ENCODE results near the gene DPY30.
A peak's percentile ranks its signal among the peaks of the same experiment; 100 is the strongest.

The DPY30 gene

GRCh38 chr2:32009516-32010256 is 29.9 kb downstream of the DPY30 start:
- DNase-seq (ENCODE audit: low read depth), result peak; percentile 21

GRCh38 chr2:32008805-32009515 is 30.6 kb downstream of the DPY30 start:
- no peak for DNase-seq (ENCODE audit: low read depth)

GRCh38 chr2:32007121-32007391 is 32.5 kb downstream of the DPY30 start:
- no peak for DNase-seq (ENCODE audit: low read depth)

GRCh38 chr2:32005371-32005976 is 34.1 kb downstream of the DPY30 start:
- DNase-seq (ENCODE audit: low read depth), result no peak

GRCh38 chr2:32003791-32004190 is 35.8 kb downstream of the DPY30 start:
- no peak for DNase-seq (ENCODE audit: low read depth)

- no peak for DNase-seq (ENCODE audit: low read depth)
Measured at GRCh38 chr2:32002406-32002805, 37.2 kb downstream of the DPY30 start.

- DNase-seq (ENCODE audit: low read depth), result no peak
Measured at GRCh38 chr2:31999438-31999837, 40.2 kb downstream of the DPY30 start.

- DNase-seq (ENCODE audit: low read depth), result no peak
Measured at GRCh38 chr2:31998731-31999383, 40.7 kb downstream of the DPY30 start.

- DNase-seq (ENCODE audit: low read depth), result no peak
Measured at GRCh38 chr2:31997653-31998052, 42.0 kb downstream of the DPY30 start.

GRCh38 chr2:31996571-31997150 is 42.9 kb downstream of the DPY30 start:
- no peak for DNase-seq (ENCODE audit: low read depth)

GRCh38 chr2:31992934-31993333 is 46.7 kb downstream of the DPY30 start:
- no peak for DNase-seq (ENCODE audit: low read depth)

- no peak for DNase-seq (ENCODE audit: low read depth)
Measured at GRCh38 chr2:31992025-31992579, 47.5 kb downstream of the DPY30 start.

GRCh38 chr2:31989946-31990345 is 49.7 kb downstream of the DPY30 start:
- no peak for DNase-seq (ENCODE audit: low read depth)

- no peak for DNase-seq (ENCODE audit: low read depth)
Measured at GRCh38 chr2:31987454-31988220, 52.0 kb downstream of the DPY30 start.

GRCh38 chr2:31986906-31987305 is 52.7 kb downstream of the DPY30 start:
- no peak for DNase-seq (ENCODE audit: low read depth)

- no peak for DNase-seq (ENCODE audit: low read depth)
Measured at GRCh38 chr2:31983762-31984467, 55.7 kb downstream of the DPY30 start.

- DNase-seq (ENCODE audit: low read depth), result no peak
Measured at GRCh38 chr2:31980674-31981356, 58.8 kb downstream of the DPY30 start.

- DNase-seq (ENCODE audit: low read depth), result no peak
Measured at GRCh38 chr2:31979956-31980355, 59.6 kb downstream of the DPY30 start.

GRCh38 chr2:31979018-31979417 is 60.6 kb downstream of the DPY30 start:
- DNase-seq (ENCODE audit: low read depth), result no peak

- DNase-seq (ENCODE audit: low read depth), result no peak
Measured at GRCh38 chr2:31978436-31978835, 61.2 kb downstream of the DPY30 start.

All from activated T-helper 1 cell treated with Interleukin-2 at 50 U/mL for 16 hours (primary cell).